ENCODE measurements around the gene SOWAHC. TPM values are rescaled to one million over a fixed set of nuclear protein-coding genes. Genes with fewer than 3 reads are reported as not detected.

Gene SOWAHC
- total RNA-seq, 4 donors from 2014 or later = 40.6 to 99.5 (median 57.3) TPM

GRCh38 chr2:109648041-109648527 is 33.9 kb downstream of the SOWAHC start:
- WGBS, 2 donors (ENCODE audit: low coverage in 1 of 2) = 84 to 94% methylated on average over 4 to 8 of the region's 8 CpGs
- intact Hi-C loops (cut with DNase I; ENCODE audit: low total_unique reads) = no loop called here

GRCh38 chr2:109649736-109650695 is 35.9 kb downstream of the SOWAHC start:
- DNase-seq = no peak
- in situ Hi-C loops (cut with MboI; ENCODE audit: low pct_ligation_motif_present in 1 of 4, low pct_unique_long_range_greater_than_20kb in 1 of 4, low sequenced_read_pairs in 3 of 4) = no loop called here
- intact Hi-C loops (cut with DNase I; ENCODE audit: low total_unique reads) = no loop called here
- Histone ChIP-seq H3K9me3 (no peaks in the 10 kb centered on the region), H3K36me3 (no peaks in the 10 kb centered on the region), H3K27me3 (no peaks in the 10 kb centered on the region), H3K27ac (no peak overlapping the region), H3K4me3 (no peak overlapping the region), H3K4me1 (peaks cover 4 to 5% (median 5%) of the 10 kb centered on the region in 4 donors)
- 79 to 89% methylated on average over 9 to 14 of the region's 14 CpGs for WGBS, 2 donors (ENCODE audit: low coverage in 1 of 2)
- TF ChIP-seq CTCF (IDR thresholded peaks at IDR 0.05) (no peak), POLR2AphosphoS5 (IDR thresholded peaks at IDR 0.05) (no peak), EP300 (IDR thresholded peaks at IDR 0.05; ENCODE audit: low read depth) (no peak), POLR2A (IDR thresholded peaks at IDR 0.05) (no peak)

More at GRCh38 chr2:109648041-109648527, 33.9 kb downstream of the SOWAHC start:
- no peak overlapping the region for H3K4me3 ChIP-seq
- no peaks in the 10 kb centered on the region for H3K36me3 ChIP-seq
- in situ Hi-C loops (cut with MboI; ENCODE audit: low pct_ligation_motif_present in 1 of 4, low pct_unique_long_range_greater_than_20kb in 1 of 4, low sequenced_read_pairs in 3 of 4) = no loop called here
- TF ChIP-seq POLR2A (IDR thresholded peaks at IDR 0.05) (no peak), EP300 (IDR thresholded peaks at IDR 0.05; ENCODE audit: low read depth) (no peak), CTCF (IDR thresholded peaks at IDR 0.05) (no peak), POLR2AphosphoS5 (IDR thresholded peaks at IDR 0.05) (no peak)
- no peaks in the 10 kb centered on the region for H3K27me3 ChIP-seq
- H3K4me1 ChIP-seq = peaks cover 18 to 24% (median 20%) of the 10 kb centered on the region in 4 donors
- no peak overlapping the region for H3K27ac ChIP-seq
- no peaks in the 10 kb centered on the region for H3K9me3 ChIP-seq
- DNase-seq = no peak

- H3K36me3 ChIP-seq = no peaks in the 10 kb centered on the region
- no peaks in the 10 kb centered on the region for H3K27me3 ChIP-seq
- intact Hi-C loops (cut with DNase I; ENCODE audit: low total_unique reads) (no loop called here), in situ Hi-C loops (cut with MboI; ENCODE audit: low pct_ligation_motif_present in 1 of 4, low pct_unique_long_range_greater_than_20kb in 1 of 4, low sequenced_read_pairs in 3 of 4) (no loop called here)
- 88 to 91% methylated on average over 3 to 8 of the region's 8 CpGs for WGBS, 2 donors (ENCODE audit: low coverage in 1 of 2)
- no peak for DNase-seq
- no peak overlapping the region for H3K27ac ChIP-seq
- TF ChIP-seq EP300 (IDR thresholded peaks at IDR 0.05; ENCODE audit: low read depth) (no peak), POLR2A (IDR thresholded peaks at IDR 0.05) (no peak), CTCF (IDR thresholded peaks at IDR 0.05) (no peak), POLR2AphosphoS5 (IDR thresholded peaks at IDR 0.05) (no peak)
- no peaks in the 10 kb centered on the region for H3K4me1 ChIP-seq
- H3K9me3 ChIP-seq = no peaks in the 10 kb centered on the region
- no peak overlapping the region for H3K4me3 ChIP-seq
These were observed 40.3 kb downstream of the SOWAHC start for GRCh38 chr2:109654326-109655050.

GRCh38 chr2:109655287-109655686 is 41.1 kb downstream of the SOWAHC start:
- Histone ChIP-seq H3K4me1 (no peaks in the 10 kb centered on the region), H3K36me3 (no peaks in the 10 kb centered on the region), H3K4me3 (no peak overlapping the region), H3K27ac (no peak overlapping the region), H3K9me3 (no peaks in the 10 kb centered on the region), H3K27me3 (no peaks in the 10 kb centered on the region)
- 78 to 100% methylated on average over 2 to 3 of the region's 3 CpGs for WGBS, 2 donors (ENCODE audit: low coverage in 1 of 2)
- DNase-seq = no peak
- intact Hi-C loops (cut with DNase I; ENCODE audit: low total_unique reads) (no loop called here), in situ Hi-C loops (cut with MboI; ENCODE audit: low pct_ligation_motif_present in 1 of 4, low pct_unique_long_range_greater_than_20kb in 1 of 4, low sequenced_read_pairs in 3 of 4) (no loop called here)
- TF ChIP-seq POLR2AphosphoS5 (IDR thresholded peaks at IDR 0.05) (no peak), CTCF (IDR thresholded peaks at IDR 0.05) (no peak), EP300 (IDR thresholded peaks at IDR 0.05; ENCODE audit: low read depth) (no peak), POLR2A (IDR thresholded peaks at IDR 0.05) (no peak)
